ENCODE measurements around the gene MKRN2.

DNA sequence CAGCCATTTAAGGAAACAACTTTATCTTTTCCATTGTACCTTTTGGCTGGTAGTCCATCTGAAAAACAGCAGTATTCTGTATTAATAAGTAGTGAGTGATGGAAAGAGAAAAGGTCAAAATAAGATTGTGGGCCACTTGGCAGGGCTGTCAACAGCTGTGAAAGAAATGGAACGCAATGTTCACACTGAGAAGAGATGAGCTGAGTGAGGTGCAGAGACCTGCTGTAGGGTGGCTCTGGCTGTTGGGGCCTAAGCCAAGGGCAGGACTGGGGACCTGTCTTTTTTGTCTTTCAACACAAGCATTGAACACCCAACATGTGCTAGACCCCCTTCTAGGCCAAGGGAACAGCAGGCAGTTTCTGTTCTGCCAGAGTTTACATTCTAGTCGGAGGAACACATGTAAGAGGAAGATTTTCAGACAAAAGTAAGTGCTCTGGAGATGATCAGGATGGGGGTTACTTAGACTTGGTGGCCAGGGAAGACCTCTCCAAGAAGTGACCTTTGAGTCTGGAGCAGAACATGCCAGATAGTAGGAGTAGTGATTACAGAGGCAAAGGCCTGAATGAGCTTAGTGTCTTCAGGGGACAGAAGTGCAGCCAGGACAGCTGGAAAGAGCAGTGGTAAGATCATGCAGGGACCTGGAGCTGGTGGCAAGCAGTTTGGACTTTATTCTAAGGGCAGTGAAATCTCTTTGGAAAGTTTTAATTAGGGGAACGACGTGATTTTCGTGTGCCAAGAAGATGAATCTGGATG is 43.0 kb upstream of the MKRN2 start:
- TF ChIP-seq SPI1 (IDR thresholded peaks at IDR 0.05; ENCODE audit: low read depth, low read length) (no peak), POLR2A (IDR thresholded peaks at IDR 0.05; ENCODE audit: low read depth, low read length) (no peak), TAF1 (IDR thresholded peaks at IDR 0.05; ENCODE audit: low read depth, low read length) (no peak), POLR2AphosphoS5 (IDR thresholded peaks at IDR 0.05; ENCODE audit: low read depth, low read length) (no peak), POU2F2 (IDR thresholded peaks at IDR 0.05; ENCODE audit: low read depth, low read length) (no peak), PAX5 (IDR thresholded peaks at IDR 0.05; ENCODE audit: insufficient read depth, low read length, severe bottlenecking) (no peak)

Measured in GM12891 (cell line).